Activated CD8-positive, alpha-beta memory T cell treated with anti-CD3 and anti-CD28 coated beads for 1 hour (primary cell): ENCODE results near the gene DLGAP5.

Source experiments
- DNase-seq, 2 donors: peaks; one replicate each; pipeline ENCODE4 v3.0.0-alpha.2; 2020; ENCODE audit warnings: low read depth in 1 of 2; ENCODE audit errors: extremely low read depth in 1 of 2

DLGAP5 gene

DNA sequence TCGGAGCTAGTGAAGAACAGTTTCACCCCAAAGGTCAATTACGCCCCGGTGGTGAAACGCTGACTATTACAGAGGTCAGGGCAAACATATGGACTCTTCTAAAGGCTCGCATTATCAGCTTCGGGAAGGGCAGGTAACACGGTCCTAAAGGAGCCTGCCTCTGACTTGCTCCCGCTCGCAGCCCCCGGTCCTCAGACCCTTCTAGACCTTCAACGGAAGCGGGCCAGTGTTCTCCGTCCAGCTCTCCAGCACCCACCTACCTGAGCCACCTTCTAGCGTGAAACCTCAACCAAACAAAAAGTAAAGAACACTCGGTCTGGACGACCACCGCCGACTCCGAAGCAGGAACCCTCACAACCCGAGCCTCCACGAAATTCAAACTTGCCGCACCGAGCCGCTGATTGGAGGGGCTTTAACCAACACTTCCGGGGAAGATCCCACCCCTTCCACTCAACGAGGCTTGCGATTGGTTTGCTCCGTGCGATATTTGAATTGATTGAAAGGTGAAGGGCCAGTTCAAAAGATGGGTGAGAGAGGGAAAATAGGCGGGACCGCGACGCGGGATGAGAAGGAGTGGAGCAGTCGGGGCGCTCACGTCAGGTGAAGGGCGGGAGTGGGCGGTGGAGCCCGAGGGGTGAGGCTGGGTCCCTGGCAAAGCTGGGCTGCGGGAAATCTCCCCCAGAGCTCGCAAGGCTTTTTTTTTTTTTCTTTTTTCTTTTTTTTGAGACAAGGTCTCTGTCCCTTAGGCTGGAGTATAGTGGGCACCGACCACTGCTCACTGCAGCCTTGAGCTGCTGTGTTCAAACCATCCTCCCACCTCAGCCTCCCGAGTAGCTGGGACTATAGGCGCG is at the start of gene DLGAP5:
Gene DLGAP5, minus strand, starts transcription at position 383 of the 851 bp plus-strand sequence. CDS start 2,406 bp downstream, outside the sequence.
- peak; percentile 63 to 70 for DNase-seq

- no peak for DNase-seq
Observed at GRCh38 chr14:55240526-55241178, 49.3 kb upstream of the DLGAP5 start.

DNA sequence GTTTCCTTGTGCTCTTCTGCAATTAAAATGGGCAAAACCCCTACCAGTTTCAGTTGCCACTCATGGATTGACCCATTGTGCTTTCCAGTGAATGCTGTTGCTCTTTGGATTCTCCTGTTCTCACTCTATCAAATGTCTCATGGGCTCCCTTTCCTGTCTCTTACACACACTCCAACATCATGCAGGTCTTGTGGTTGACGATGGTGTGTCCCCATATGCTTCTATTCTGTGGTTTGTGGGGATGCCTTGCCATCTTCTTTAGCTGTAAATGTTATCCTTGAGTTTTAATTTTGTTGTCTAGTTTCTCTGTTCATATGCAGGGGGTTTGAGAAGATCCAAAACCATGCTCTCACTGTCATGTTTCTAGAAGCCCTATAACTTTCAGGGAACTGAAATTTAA is 47.9 kb upstream of the DLGAP5 start:
- no peak for DNase-seq

- no peak for DNase-seq
Observed at GRCh38 chr14:55238019-55238680, 46.8 kb upstream of the DLGAP5 start.

DNA sequence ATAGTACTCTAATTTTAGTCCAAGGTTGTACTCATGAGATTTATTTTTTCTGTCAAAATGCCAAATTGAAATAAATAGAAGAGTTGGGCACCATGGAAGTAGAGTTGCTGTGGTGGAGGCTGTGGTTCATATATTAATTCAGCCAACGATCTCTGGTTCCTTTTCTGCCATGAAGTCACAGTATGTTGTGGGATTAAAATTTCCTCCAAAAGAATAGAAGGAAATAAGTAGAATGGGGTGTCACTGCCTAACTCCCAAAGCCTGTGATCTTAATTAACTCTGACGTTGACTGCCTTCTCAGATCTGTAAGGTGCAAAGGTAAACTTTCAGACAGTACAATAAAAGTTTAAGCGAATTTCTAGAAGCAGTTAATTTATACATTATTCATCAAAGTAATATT is 42.2 kb upstream of the DLGAP5 start:
- no peak for DNase-seq

GRCh38 chr14:55228261-55228660 is 36.9 kb upstream of the DLGAP5 start:
- DNase-seq: no peak

DNA sequence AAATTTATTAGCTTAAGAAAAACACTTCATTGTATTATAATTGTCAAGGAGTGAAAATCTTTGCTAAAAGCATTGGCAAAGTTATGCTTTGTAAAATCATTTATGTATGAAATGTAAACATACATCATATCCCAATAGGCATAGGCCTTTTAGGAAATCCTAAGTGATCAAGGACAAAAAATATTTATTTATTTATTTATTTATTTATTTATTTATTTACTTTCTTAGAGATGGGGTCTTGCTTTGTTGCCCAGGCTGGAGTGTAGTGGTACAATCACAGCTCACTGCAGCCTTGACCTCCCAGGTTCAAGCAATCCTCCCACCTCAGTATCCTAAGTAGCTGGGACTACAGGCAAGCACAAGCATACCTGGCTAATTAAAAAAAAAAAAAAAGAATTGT is 32.0 kb upstream of the DLGAP5 start:
- DNase-seq: no peak

GRCh38 chr14:55221968-55222367 is 30.6 kb upstream of the DLGAP5 start:
- DNase-seq: no peak

- DNase-seq: no peak
Observed at GRCh38 chr14:55221186-55221585, 29.8 kb upstream of the DLGAP5 start.

DNA sequence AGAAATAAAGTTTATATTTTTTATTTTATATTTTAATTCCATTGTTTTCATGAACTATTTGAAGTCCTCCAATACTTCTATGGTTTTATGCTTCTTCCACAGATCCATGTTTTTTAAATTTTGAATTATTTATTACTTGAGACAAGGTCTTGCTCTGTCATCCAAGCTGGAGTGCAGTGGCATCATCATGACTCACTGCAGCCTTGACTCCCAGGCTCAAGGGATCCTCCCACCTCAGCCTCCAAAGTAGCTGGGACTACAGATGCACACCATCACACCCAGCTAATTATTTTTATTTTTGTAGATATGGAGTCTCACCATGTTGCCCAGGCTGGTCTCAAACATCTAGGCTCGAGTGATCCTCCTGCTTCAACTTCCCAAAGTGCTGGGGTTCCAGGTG is 28.8 kb upstream of the DLGAP5 start:
- no peak for DNase-seq

GRCh38 chr14:55212634-55213033 is 21.2 kb upstream of the DLGAP5 start:
- DNase-seq: no peak

- no peak for DNase-seq
Observed at GRCh38 chr14:55207832-55208231, 16.4 kb upstream of the DLGAP5 start.

- no peak for DNase-seq
Observed at GRCh38 chr14:55206175-55206693, 14.8 kb upstream of the DLGAP5 start.

GRCh38 chr14:55201219-55202101 is 10.1 kb upstream of the DLGAP5 start:
- no peak for DNase-seq

DNA sequence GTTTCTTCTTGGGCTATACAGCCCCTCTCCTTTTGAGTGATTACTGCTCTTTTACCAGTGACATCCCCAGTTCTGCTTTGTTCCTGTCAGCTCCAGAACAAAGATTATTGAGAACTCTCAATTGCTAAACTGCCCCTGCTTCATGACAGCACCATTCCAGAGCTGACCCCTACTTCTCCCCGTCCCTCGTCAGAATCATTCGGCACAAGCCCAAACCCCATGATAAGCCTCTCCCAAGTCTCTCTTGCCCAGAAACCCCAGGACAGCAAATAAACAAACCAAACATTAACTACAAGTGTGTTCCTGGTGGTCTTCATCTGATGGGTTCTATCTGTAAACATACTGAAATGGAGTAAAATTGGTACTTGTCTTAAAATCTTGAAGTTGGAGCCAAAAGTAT is 9.3 kb upstream of the DLGAP5 start:
- DNase-seq: no peak

- no peak for DNase-seq
Observed at GRCh38 chr14:55198749-55199148, 7.4 kb upstream of the DLGAP5 start.

DNA sequence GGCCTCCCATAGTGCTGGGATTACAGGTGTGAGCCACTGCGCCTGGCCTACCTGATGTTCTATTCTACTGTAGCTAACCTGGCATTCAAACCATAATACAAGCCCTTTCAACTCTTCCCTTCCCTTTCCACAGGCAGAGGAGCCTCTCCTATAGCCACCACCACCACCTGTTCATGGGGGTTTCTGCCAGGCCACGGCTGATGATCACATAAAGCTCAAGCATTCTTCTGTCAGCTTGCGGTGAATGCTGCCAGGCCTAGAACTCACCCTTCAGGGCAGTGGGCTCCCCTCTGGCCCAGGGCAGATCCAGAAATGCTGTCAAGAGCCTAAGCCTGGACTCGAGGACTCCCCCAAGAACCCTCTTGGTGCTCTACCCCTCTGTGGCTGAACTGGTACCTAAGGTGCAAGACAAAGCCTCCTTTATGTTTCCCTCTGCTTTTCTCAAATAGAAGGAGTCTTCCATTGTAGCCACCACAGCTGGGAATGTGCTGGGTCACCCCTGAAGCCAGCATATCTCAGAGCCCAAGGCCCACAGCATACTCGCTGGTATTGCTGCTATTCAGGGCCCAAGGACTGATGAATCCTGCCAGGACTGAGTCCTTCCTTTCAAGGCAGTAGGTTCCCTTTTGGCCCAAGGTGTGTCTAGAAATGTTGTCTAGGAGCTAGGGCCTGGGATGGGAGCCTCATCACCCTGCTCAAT is 3.4 kb upstream of the DLGAP5 start:
- no peak for DNase-seq

- no peak for DNase-seq
Observed at GRCh38 chr14:55192054-55192621, 753 bp upstream of the DLGAP5 start.

- no peak for DNase-seq
Observed at GRCh38 chr14:55190906-55191202, 531 bp downstream of the DLGAP5 start.
